LNCAP (cell line): ENCODE results near the gene HEYL.
A peak's percentile ranks its signal among the peaks of the same experiment; 100 is the strongest.

Experiments used
- CTCF ChIP-seq: fragments of 450-650 bp; IDR thresholded peaks from 2 replicates; pipeline ENCODE4 v1.5.1; 2017; ENCODE audit warnings: mild to moderate bottlenecking

Gene HEYL

GRCh38 chr1:39673215-39673614 lies 33.8 kb upstream of the HEYL start:
- TF ChIP-seq CTCF = no peak

DNA sequence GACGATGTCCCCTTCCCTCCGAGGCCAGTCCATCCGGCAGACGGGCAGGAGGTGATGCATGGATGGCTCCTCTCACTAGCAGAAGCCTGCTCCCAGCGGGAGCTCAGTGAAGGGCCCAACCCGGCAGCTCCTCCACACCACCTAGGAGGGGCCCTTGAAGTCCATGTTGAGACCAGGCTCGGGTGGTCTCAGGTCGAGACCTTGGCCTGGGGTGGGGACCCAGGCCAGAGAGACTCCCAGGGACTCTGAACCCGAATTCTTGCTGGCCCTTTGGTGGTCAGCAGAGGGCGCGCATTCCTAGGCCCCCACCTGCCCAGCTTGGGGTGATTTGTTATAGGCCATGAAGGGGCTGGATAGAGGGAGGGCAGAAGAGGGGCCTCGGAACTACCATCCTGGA lies 33.1 kb upstream of the HEYL start:
- peak; percentile 47; the same call in 1 of the 2 replicates for TF ChIP-seq CTCF

GRCh38 chr1:39671793-39672550 lies 32.5 kb upstream of the HEYL start, which contains the start of gene NT5C1A:
Gene NT5C1A (minus strand): TSS chr1:39672107. CDS start chr1:39672038, 69 bp downstream.
- TF ChIP-seq CTCF = no peak

DNA sequence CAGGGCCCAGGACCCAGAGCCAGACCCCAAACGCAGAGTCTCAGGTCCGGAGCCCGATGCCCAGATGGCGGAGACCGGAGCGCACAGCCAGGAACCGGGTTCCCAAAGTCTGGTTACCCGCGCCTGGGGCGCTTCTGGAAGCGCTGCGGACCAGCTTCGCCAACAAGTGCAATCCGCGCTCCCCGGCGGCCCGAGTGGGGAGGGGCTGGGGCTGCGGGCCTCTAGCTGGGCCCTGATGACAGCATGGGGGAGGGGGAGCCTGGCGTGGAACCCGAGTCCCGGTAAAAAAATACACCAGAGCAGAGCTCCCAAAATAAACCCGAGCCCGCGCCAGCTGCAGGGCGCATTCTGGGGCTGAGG lies 32.0 kb upstream of the HEYL start:
- TF ChIP-seq CTCF = no peak

DNA sequence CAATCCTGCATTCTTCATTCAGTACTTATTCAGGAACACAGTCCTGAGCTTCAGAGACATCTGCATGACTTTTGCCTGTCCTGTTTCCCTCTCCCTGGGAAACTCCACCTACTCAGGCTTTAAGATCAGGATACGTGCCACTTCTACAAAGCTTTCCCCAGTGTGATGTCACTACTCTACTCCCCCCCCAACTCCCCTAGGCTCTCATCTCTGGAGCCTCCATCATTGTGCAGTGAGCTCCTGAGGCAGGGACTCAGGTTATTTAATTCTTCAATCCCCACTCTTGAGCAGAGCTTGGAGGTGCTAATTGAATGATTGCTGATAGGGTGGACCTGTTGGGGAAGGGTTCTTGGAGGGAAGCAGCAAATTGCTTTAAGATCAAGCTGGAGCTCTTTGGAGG lies 31.2 kb upstream of the HEYL start:
- TF ChIP-seq CTCF = no peak

DNA sequence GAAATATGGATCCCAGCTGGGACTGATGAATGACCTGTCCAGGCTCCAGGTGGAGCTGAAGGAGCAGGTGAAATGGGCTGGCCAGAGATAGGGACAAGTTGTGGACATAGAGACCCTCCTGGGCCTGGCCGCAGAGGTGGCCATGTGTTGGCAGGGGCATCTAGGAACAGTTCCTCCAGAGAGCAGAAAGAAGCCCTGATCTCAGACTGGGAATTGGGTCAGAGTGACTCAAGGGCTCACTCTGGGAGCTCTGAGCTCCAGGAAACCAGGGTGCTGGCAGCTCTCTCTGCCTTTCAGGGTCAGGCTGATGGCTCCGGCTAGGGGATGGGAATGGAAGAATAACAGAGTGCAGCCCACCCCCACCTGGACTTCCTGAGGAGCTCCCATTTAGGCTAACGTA lies 29.5 kb upstream of the HEYL start:
- no peak for TF ChIP-seq CTCF

DNA sequence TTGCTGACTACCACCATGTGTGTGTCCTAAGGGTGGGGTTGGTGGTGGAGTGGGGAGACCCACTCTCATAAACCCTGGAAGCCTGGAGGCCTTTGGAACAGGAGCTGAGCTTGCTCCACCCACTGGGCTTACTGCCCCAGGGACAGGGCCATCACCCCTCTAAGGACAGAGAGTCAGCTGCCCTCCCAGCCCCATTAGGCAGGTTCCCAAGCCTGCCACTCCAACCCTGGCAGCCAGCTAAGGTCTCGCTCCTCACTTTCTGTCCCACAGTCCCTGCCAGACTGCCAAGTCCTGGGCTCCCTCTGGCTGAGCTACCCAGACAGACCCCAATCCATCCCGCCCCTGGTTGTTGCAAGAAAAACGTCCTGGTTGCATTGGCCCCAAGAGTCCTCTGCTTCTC lies 28.7 kb upstream of the HEYL start:
- no peak for TF ChIP-seq CTCF

DNA sequence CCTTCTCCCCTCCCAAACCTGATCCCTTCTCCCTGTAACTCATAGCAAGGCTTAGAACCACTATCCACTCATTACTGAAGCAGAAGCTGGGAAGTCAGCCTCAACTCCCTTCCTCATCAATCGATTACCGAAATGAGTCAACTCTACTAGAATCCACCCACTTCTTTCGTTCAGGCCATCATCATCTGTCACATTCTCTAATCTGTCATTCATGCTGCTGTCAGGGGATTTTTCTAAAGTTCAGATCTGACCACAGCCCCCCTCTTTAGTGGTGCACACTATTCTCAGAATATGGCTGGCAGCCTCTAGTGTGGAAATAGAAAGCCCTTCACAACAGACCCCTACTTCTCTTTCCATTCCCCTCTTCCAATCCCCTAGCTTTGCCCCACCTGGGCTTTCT lies 27.3 kb upstream of the HEYL start:
- no peak for TF ChIP-seq CTCF
